HL-60/S4 treated with retinoic acid at 250 ng/mL for 4 days and 3 days (cell line): ENCODE measurements around the gene STAC2.
"Not testable (repeated sequence)": the region's sequence is repeated elsewhere in the genome, so short reads cannot be mapped to it uniquely, and the experiment has no call there.

ENCODE experiments used
- in situ Hi-C: fragments of 300-500 bp; cut with MboI; formaldehyde crosslinking; loops from 2 replicates; pipeline ENCODE4 v1.7.0; 2022; ENCODE audit warnings: low sequenced_read_pairs

STAC2 gene

GRCh38 chr17:39191750-39192510 lies 33.8 kb downstream of the STAC2 start:
- in situ Hi-C loops = no loop called here

DNA sequence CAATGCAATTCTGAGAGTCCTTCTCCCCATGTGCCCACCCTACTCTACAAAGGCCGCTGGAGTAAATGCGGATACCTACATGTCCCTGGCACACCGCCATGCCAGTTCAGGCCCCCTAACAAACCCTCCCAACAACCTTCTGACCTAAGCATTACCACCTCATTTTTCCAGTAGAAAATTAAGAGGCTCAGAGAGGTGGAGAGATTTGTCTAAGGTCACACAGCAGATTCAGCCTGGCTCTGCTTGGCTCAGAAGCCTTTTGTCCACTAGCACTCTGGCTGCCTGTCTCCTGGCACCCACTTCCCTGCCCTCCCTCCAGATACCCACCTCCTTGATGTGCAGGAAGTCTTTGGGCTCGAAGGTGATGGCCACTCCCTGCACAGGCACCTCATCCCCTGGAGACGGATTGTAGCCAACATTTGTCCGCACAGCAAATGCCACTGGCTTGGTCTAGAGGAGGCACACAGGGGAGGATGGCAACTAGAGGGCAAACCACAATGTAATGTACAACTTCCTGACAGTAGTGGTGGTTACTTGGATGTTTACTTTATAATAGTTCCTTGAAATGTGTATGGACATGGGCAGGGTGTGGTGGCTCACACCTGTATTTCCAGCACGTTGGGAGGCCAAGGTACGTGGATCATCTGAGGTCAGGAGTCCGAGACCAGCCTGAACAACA lies 38.5 kb downstream of the STAC2 start:
- in situ Hi-C loops = no loop called here

DNA sequence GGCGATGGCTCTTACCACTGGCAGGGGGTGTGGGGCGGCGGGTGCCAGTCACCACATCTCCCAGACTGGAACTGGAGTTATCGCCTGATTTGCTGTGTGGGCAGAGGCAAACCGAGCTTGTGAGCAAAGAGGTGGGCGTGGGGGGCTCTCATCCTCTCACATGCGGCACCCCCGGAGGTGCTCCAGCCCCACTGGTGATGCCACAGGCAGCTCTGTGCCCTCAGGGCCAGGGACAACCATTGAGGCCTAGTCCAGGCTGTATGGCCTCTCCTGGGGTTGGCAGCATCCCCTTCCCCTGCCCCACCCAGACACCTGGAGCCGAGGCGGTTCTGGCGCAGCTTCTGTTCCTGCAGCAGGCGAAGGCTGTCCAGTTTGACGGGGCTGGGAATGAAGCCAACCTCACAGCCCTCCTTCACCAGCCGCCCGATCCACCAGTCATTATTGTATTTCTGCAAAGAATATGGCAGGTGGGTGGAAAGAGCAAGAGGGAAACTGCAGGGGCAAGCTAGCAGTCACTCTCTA lies 39.2 kb downstream of the STAC2 start:
- in situ Hi-C loops = no loop called here

DNA sequence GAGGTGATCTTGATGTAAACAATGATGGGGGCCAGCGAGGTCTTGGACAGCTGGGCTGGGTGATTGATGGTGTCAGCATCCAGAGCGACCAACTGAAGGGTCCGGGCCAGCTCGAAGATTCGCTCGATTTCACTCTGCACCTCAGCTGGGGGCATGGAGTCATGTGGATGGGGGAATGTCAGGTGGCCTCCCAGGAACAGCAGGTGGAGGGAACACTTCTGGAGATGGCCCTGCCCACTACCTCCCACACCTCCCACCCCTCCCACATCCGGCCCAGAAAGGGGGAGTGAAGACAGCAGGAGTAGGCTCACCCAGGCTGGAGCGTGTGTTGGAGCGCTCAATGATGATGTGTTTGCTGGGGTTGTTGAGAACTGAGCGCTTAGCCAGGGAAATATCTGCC lies 42.0 kb downstream of the STAC2 start:
- in situ Hi-C loops = no loop called here

DNA sequence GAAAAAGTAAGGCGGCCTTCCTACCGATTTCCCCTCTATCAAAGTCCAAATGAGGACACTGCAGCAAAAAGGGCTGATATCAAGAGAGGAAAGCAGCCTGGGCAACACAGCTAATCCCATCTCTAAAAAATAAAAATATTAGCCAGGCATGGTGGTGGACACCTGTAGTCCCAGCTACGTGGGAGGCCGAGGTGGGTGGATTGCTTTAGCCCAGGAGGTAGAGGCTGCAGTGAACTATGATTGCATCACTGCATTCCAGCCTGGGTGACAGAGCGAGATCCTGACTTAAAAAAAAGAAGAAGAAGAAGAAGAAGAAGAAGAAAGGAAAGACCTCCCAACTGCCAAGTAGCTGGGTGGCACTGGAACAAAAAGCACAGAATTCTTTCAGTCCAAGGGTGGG lies 42.7 kb downstream of the STAC2 start:
- in situ Hi-C loops = no loop called here

DNA sequence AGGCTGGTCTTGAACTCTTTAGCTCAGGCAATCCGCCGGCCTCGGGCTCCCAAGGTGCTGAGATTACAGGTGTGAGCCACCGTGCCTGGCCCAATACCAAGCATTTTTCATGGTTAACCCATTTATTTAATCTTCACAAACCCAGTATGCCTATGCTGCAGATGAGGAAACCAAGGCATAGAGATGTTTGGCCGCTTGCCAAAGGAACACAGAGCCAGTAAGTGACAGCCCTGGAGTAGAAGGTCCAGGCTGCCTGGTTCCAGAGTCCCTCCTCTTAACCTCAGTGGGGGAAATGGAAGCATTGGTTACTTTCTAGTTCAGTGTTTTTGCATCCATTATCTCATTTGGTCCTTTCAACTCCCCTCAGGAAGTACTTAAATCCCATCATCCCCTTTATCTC lies 44.4 kb downstream of the STAC2 start:
- in situ Hi-C loops = no loop called here

GRCh38 chr17:39178536-39178935 lies 47.2 kb downstream of the STAC2 start:
- in situ Hi-C loops = no loop called here

- in situ Hi-C loops = no loop called here
Measured at GRCh38 chr17:39177256-39177655, 48.5 kb downstream of the STAC2 start.

GRCh38 chr17:39175695-39176093 lies 50.1 kb downstream of the STAC2 start:
- in situ Hi-C loops = no loop called here

- in situ Hi-C loops = no loop called here
Measured at GRCh38 chr17:39174920-39175694, 50.6 kb downstream of the STAC2 start.

- in situ Hi-C loops = no loop called here
Measured at GRCh38 chr17:39173526-39174274, 52.0 kb downstream of the STAC2 start.

DNA sequence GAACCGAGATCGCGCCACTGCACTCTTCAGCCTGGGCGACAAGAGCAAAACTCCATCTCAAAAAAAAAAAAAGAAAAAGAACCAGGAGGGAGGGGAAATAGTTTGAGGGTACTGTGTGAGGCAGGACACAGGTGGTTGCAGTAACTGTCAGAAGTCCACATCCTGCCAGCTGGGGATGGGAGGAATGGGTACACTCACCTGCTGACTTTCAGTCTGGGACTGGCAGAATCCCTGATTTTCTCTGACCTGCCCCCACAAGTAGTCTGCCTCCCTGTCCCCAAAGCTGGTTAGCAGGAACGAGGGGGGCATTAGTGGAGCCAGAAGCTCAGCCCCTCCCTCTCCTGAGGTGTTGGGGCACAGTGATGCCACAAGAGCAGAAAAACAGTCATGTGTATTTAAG lies 52.7 kb downstream of the STAC2 start:
- in situ Hi-C loops = no loop called here

DNA sequence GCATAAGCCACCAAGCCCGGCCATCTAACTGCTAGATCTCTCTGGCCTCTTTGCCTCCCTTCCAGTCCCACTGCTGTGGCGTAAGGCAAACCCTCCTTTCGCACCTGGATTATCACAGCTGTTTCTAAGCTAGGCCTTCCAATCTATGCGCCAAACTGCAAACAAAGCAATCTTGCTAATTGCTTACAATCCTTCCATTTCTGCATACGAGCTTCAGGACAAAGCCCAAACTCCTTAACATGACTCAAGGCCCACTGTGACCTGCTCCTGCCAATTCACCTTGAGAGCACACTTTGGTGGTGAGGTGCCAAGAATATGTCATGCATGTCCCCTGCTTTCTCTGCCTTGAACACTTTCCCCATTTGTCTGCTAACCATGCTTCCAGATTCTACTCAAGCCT lies 53.8 kb downstream of the STAC2 start:
- in situ Hi-C loops = no loop called here

DNA sequence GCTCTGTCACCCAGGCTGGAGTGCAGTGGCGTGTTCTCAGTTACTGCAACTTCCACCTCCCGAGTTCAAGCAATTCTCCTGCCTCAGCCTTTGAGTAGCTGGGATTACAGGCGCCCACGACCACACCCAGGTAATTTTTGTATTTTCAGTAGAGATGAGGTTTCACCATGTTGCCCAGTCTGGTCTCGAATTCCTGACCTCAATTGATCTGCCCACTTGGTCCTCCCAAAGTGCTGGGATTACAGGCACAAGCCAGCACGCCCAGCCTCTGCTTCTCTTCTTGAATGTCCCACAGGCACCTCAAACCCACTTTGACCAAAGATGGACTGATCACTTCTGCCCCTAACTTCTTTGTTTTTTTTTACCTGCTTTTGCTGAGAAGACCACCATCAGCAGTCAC lies 55.2 kb downstream of the STAC2 start:
- in situ Hi-C loops = no loop called here

DNA sequence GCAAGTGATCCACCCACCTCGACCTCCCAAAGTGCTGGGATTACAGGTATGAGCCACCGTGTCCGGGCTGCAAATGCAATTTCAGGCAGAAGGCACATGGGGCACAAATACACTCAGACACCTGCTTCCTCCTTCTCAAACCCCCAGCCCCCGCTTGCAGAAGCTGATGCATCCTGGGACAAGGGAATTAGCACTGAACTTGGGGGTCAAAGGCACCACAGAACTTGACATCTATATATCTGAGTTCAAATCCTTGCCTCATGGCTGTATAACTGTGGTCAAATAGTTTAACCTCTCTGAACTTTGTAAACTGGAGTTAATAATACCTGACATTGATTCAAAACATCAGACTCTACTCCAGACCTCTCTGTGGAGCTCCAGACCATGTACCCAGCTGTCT lies 55.6 kb downstream of the STAC2 start:
- in situ Hi-C loops = no loop called here

- in situ Hi-C loops = no loop called here
Measured at GRCh38 chr17:39169518-39169917, 56.2 kb downstream of the STAC2 start.

GRCh38 chr17:39169101-39169500 lies 56.6 kb downstream of the STAC2 start:
- in situ Hi-C loops = no loop called here

DNA sequence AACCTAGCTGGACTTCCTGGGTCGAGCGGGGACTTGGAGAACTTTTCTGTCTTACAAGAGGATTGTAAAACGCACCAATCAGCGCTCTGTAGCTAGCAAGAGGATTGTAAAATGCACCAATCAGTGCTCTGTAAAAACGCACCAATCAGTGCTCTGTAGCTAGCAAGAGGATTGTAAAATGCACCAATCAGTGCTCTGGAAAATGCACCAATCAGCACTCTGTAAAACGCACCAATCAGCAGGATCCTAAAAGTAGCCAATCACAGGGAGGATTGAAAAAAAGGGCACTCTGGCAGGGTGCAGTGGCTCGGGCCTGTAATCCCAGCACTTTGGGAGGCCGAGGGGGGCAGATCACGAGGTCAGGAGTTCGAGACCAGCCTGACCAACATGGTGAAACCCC lies 57.2 kb downstream of the STAC2 start:
- in situ Hi-C loops = not testable (repeated sequence)

- in situ Hi-C loops = no loop called here
Measured at GRCh38 chr17:39167476-39167875, 58.3 kb downstream of the STAC2 start.

DNA sequence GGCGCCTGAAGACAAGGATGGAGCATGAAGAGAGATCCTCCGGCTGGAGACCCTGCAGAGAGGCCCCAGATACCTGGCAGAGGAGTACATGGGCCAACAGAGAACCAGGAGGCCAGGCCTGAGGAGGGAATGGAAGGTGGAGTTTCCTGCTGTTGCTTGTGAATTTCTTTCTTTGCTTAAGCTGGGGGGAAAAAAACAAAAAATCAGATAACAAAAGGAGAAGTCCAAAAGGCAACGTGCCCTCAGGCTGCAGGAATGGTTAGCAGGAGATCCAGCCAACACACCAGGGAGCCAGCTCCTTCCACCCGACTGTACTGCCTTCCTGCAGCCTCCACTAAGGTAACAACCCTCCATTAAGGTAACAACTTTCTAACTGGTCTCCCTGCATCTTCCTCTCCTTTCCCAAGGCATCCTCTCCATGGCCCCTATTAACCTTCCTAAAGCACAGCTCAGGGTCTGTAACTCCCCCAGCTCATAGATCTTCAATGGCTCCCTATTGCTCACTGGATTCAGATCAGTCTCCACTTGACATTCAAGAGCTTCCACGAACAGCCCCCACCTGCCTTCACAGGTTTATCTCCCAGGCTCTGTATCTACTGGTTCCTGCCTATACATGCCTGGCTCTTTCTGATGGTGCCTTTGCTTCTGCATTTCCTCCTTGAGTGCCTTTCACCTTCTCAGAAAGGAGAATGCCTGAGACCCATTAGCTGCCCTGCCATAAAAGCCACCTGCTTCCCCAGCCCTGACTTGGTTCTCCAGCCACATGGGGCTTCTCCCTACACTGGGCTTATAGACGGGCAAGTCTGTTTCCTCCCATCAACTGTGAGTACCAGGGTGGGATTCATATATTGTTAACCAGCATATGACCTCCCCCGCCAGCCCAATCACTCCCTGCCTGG lies 59.1 kb downstream of the STAC2 start:
- in situ Hi-C loops = no loop called here
